Stimulated activated CD8-positive, alpha-beta memory T cell treated with anti-CD3 and anti-CD28 coated beads, Interleukin-7, amount 100 ng/mL, for 24 hours (primary cell): ENCODE data around the gene DUSP8.

Experiments
- DNase-seq: peaks from one replicate; pipeline ENCODE4 v3.0.0-alpha.2; 2020; ENCODE audit warnings: low read depth

The DUSP8 gene

GRCh38 chr11:1532014-1532586 lies 40.0 kb downstream of the DUSP8 start:
- DNase-seq = no peak

GRCh38 chr11:1531449-1532013 lies 40.5 kb downstream of the DUSP8 start:
- DNase-seq = no peak

GRCh38 chr11:1530686-1531448 lies 41.2 kb downstream of the DUSP8 start:
- DNase-seq = no peak

- no peak for DNase-seq
These were observed 42.3 kb downstream of the DUSP8 start for GRCh38 chr11:1529774-1530173.

GRCh38 chr11:1529286-1529685 lies 42.8 kb downstream of the DUSP8 start:
- no peak for DNase-seq

- no peak for DNase-seq
These were observed 43.4 kb downstream of the DUSP8 start for GRCh38 chr11:1528710-1529109.

GRCh38 chr11:1526785-1527184 lies 45.3 kb downstream of the DUSP8 start:
- no peak for DNase-seq

GRCh38 chr11:1523779-1524178 lies 48.3 kb downstream of the DUSP8 start:
- DNase-seq = no peak

- DNase-seq = no peak
These were observed 49.0 kb downstream of the DUSP8 start for GRCh38 chr11:1523077-1523476.

- DNase-seq = no peak
These were observed 50.0 kb downstream of the DUSP8 start for GRCh38 chr11:1522081-1522424.

- DNase-seq = no peak
These were observed 50.5 kb downstream of the DUSP8 start for GRCh38 chr11:1521382-1522080.

- DNase-seq = no peak
These were observed 51.3 kb downstream of the DUSP8 start for GRCh38 chr11:1520663-1521267.

GRCh38 chr11:1520209-1520662 lies 51.8 kb downstream of the DUSP8 start:
- DNase-seq = no peak

- DNase-seq = no peak
These were observed 52.8 kb downstream of the DUSP8 start for GRCh38 chr11:1519028-1520010.

GRCh38 chr11:1518301-1518700 lies 53.8 kb downstream of the DUSP8 start:
- no peak for DNase-seq

GRCh38 chr11:1517117-1518005 lies 54.7 kb downstream of the DUSP8 start:
- no peak for DNase-seq

GRCh38 chr11:1516273-1517067 lies 55.6 kb downstream of the DUSP8 start:
- DNase-seq = no peak

- DNase-seq = peak; percentile 62
These were observed 56.7 kb downstream of the DUSP8 start for GRCh38 chr11:1515082-1516060.
